Activated CD8-positive, alpha-beta memory T cell treated with anti-CD3 and anti-CD28 coated beads for 48 hours (primary cell): Measurements from ENCODE around the gene PPP1R18.
"Not testable (repeated sequence)": the region's sequence is repeated elsewhere in the genome, so short reads cannot be mapped to it uniquely, and the experiment has no call there.

ENCODE experiments used
- DNase-seq, 3 experiments: peaks; one replicate each; pipeline ENCODE4 v3.0.0-alpha.2; 2020; ENCODE audit warnings: low read depth in 2 of 3, low spot score in 2 of 3

PPP1R18 gene

DNA sequence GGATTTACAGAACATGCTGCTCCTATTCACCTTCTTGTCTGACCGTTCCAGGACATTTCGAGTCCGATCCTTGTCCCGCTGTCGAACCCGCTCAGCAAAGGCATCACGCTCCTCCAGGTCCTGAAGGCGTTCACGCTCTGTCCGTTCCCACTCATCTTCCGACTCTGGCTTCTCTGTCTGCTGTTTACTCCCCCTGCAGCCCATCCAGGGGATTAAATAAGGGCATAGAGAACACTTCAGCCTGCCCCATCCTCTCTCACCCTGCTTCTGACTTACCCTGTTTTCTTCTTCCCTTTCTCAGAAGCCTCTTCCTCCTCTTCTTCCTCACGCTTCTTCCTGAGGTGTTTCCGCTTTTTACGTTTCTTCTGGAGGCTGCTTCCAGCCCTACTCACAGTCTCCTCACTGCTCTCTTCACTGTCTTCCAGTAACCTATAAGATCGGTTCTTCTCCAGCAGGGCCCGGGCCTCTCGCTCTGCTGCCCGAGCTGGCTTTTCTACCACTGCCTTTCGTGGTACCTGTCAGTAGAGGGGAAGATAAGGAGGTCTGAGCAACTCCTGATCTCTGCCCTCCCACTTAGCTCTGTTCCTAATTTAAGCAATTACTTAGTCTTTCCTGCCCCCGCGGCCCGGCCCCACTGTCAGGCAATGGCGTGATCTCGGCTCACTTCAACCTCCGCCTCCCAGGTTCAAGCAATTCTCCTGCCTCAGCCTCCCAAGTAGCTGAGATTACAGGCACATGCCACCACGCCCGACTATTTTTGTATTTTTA, 15.5 kb downstream of the PPP1R18 start:
- DNase-seq, result no peak

DNA sequence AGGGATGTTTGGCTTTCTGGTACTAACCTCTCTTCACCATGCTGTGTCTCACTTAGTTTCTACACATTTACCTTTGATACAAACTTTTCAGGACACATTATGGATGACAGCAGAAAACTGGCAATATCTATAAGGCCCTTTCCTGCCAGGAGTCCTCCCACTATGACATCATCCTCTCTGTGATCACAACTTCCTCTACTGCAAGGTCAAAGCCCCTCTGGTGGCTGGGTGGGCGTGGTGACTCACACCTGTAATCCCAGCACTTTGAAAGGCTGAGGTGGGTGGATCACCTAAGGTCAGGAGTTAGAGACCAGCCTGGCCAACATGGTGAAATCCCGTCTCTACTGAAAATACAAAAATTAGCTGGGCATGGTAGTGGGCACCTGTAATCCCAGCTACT, 20.1 kb downstream of the PPP1R18 start:
- not testable (repeated sequence) for DNase-seq

DNA sequence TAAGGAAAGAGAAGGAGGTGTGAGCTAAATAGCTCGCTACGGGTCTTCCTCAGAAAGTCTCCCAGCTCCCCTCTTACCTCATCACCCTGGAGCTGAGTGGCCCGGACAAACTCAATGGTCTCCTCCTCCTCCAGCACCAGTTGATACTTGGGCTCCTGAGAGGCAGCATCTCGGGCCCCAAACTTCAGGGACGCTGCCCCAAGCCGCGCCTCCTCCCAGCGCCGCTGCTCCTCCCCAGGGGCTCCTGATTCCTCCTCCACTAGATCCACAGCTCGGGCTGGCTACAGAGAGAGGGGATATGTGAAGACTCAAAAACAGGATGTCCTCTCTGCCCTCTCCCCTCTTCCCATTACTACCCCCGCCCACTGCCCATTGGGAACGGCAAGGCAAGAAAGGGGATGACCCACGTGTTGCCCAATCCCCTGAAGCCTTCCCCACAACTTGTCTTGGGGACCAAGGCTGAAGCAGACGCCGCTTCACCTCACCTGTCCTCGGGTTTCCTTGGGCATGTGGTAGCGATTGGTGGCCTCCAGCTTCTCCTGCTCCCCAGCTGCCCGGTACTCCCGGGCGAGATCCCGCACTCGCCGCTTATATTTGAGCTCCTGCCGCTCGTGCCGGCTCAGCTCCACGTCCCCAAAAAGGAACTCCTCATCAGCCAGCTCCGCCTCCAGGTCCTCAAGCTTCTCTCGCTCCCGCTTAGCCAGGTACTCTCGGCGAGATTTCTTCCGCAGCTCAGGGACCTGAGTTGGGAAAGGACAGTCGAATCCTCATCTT, 21.3 kb downstream of the PPP1R18 start:
- no peak for DNase-seq

- not testable (repeated sequence) for DNase-seq
Observed at GRCh38 chr6:30657922-30658321, 28.5 kb downstream of the PPP1R18 start.

- DNase-seq, result no peak
Observed at GRCh38 chr6:30657454-30657853, 29.0 kb downstream of the PPP1R18 start.

DNA sequence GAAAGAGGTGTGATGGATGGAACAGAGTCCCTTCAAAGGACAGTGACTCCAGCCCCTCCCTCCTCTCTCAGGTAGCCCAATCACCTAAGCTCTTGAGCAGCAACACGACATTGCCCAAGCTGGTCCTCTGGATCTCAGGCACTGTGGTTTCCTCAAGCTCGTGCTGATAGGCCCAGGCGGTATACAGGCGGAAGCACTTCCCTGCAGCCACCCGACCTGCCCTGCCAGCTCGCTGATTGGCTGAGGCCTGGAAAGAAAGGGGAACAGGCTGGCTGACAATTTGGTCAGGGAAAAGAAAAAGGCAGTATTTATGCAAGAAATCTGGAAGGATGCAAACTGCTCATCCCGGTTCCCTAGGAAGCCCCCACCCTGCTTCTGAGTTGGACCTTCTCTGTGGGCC, 29.9 kb downstream of the PPP1R18 start:
- no peak for DNase-seq

DNA sequence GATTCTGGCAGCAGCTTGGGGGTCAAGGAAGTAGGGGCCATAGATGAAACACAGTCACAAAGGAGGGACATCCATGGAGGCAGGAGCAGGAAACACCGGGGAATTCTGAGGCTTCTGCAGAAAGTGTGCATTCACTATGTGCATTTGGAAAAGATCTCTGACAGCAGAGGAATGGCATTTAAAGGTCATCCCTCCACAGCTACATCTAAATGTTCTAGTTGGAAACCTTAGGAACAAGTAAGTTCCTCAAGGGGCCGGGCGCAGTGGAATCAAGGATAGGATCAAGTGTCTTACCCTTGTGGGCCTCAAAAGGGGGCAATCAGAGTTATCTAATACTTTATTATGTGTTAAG, 30.7 kb downstream of the PPP1R18 start:
- no peak for DNase-seq

DNA sequence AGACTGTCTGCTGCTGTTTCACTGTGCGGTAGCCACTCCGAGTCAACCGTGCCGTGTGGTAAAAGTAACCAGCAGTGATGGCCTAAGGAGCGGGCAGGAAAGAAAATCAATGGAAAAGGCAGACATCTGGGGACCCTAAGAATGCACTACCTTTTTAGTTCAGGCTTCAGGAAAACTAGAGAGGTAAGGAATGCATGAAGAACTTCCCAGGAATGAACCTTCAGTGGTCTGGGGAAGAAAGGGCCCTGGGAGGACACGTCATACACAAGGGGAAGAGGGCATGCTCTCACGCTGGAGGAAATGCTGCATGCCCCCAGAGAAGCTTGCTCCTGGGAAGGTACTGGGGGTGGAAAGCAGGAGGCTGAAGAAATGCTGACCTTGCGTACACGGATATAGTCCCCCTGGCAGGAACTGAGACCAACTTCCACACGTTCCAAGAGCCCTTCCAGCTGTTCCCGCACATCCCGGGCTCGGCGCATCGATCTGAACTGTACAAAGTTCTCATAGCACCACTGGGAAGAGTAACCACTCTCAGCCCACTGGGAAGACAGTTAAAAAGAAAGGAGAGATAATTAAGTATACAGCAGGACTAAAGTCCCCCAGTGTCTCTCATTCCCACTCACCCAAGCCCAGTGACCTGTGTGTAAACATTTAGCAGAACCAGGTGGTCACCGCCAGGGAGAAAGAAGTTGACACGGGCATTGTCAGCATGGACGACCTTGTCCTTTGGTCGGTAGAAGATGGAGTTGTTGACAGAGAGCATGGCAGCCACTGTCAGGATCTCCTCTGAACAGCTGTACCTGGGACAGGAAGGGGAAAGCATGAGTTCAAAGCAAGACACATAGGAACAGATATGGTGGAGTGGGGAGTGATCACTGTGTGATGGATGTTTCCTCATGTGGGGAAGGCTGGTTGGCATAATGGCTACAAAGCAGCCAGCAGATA, 31.4 kb downstream of the PPP1R18 start:
- DNase-seq, result no peak

- no peak for DNase-seq
Observed at GRCh38 chr6:30651143-30651542, 35.3 kb downstream of the PPP1R18 start.

DNA sequence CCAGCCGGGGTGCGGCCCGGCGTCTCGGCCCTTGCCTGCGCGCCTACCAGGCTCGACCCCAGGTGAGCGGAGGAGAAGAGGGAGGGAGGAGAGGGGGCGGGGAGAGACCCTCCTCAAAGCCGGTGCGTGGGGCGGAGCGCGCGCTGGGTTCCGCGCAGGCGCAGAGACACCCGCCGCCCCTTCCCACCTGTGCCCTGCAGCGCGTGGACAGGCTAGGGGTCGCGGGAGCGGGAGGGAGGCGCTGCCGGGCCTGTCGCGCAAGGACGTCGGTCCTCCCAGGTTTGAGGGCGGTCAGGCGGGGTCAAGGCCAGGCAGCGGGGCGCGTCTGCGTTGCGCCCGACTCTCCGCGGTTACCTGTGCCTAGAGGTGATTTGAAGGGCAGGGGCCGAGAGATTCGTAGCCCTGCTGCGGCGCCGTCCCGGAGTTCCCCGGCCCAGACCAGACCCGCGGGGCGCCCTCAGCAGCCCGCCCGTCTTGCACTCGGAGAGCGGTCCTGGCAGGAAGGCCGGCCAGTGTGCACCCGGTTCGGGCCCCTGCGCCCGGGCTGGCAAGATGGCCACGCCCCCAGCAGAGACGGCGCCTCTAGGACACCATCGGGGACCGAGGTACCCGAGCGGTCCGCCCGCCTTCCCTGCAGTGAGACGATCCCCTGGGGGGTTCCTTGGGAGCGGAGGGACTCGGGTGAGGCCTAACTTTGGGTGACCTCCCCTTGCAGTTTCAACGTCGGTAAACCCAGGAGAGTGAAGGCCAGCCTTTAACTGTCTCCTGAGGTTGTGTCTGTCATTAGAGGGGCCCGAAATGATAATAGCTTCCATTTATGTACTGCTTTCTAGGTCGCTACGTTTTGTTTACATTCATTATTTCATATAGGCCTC, 39.0 kb downstream of the PPP1R18 start:
- peak; percentile 52 to 60 (median 59) for DNase-seq

DNA sequence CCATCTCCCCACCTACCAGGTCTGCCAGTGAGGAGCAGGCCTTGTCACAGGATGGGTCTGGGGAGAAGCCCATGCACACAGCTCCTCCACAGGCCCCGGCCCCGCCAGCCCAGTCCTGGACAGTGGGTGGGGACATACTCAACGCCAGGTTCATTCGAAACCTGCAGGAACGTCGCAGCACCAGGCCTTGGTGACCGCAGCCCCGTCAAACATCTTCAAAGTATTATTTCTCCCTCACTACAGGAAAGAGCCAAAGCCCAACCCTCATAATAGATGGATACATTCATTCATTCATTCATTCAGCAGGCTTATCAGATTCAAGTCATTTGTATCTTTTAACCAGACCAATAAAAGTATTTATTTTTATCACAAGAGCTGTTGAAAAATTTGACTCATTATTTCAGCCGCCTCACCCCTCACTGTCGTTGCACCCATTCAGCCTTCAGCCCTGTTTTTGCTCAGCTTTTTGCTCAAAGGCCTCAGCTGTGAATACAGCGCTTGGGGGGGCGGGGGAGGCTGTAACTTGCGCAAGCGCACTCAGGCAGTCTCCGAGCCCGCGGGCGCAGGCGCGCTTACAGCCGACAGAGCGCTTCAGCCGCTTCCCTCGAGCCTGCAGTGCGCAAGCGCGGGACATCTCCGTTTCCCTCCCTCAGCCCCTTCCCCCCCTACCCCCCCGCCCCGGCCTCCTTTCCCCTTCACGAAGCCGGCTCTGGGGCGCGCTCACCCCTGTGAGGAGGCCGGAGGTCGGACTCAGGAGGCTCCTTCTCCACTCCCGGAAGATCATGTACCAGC, 39.8 kb downstream of the PPP1R18 start, which contains the start of gene C6orf136:
C6orf136 (plus strand) TSS at position 684 of the 792 bp plus-strand sequence; CDS start at position 783, 99 bp downstream.
- DNase-seq, result peak; percentile 69 to 80 (median 76)

GRCh38 chr6:30645989-30646388, 40.5 kb downstream of the PPP1R18 start:
- no peak for DNase-seq

DNA sequence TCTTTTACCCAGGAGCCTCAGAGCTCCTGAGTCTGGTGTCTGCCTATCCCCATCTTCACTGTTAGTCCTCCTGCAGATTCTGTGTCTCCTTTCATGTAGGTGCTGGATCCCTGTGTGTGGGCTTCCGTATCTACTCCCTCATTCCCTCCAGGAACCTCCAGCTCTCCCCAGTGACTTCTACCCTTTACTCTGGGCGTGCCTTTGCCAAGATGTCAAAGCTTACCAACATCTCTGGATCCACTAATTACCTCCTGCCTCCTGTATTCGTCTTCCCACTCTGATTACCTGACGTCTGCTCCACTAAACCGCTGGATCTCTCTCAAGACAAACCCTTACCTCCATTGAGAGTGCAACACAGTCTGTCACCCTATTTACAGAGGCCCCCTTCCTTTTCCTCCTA, 41.7 kb downstream of the PPP1R18 start:
- no peak for DNase-seq

GRCh38 chr6:30643656-30644055, 42.8 kb downstream of the PPP1R18 start:
- DNase-seq, result no peak

GRCh38 chr6:30641048-30641447, 45.4 kb downstream of the PPP1R18 start:
- DNase-seq, result no peak

DNA sequence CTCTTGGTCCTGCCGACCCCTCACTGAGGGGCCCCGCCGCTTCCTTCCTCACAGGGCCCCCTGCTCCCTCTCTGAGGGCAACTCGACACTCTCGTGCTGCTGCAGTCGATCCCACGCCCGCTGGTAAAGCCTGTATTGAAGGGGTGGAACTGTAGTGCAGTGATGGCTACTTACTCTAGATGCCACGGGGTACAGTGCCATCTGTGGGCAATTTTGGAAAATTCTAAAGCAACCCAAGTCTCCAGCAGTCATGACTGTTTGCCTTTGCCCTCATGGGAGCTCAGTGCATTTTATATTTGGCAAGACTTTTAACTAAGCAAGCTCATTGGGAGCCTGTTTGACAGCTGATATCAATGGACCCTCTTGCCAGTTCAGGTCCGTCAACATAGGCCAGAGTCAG, 46.0 kb downstream of the PPP1R18 start:
- no peak for DNase-seq

DNA sequence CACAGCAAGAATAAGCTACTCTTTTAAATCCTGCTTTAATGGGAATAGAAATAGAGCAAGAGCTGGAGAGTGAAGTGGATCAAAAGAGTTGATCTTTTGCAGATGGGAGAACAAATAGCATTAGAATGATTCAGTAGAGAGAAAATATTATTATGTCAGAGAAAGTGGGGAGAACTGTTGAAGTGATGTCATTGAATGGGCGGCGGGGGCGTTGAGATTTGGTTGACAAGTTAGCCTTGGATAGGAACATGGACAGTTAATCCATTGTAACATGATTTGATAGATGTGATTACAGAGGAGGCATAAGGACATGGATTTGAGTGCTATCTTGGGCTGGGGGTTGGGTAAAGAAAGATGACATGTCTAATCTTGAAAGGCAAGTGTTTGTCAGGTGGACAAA, 50.6 kb downstream of the PPP1R18 start:
- DNase-seq, result no peak

- DNase-seq, result peak; percentile 66 to 77 (median 69)
Observed at GRCh38 chr6:30626484-30627366, 59.7 kb downstream of the PPP1R18 start, which contains the start of gene ATAT1. Gene ATAT1 (plus strand): TSS chr6:30626874.
